NCI-H2081 (cell line): ENCODE results near the gene NBEAL2.
A peak's percentile ranks its signal among the peaks of the same experiment; 100 is the strongest.

Experiments used
- DNase-seq, 2 experiments: peaks; one replicate each; lab custom pipeline; 2025; lab: John Stamatoyannopoulos, UW

The NBEAL2 gene

GRCh38 chr3:47000922-47001730 is 21.7 kb downstream of the NBEAL2 start:
- no peak for DNase-seq

- DNase-seq = no peak
Measured at GRCh38 chr3:47001731-47002170, 22.3 kb downstream of the NBEAL2 start.

GRCh38 chr3:47002171-47003055 is 22.9 kb downstream of the NBEAL2 start:
- DNase-seq = no peak

- no peak for DNase-seq
Measured at GRCh38 chr3:47003056-47003410, 23.6 kb downstream of the NBEAL2 start.

DNA sequence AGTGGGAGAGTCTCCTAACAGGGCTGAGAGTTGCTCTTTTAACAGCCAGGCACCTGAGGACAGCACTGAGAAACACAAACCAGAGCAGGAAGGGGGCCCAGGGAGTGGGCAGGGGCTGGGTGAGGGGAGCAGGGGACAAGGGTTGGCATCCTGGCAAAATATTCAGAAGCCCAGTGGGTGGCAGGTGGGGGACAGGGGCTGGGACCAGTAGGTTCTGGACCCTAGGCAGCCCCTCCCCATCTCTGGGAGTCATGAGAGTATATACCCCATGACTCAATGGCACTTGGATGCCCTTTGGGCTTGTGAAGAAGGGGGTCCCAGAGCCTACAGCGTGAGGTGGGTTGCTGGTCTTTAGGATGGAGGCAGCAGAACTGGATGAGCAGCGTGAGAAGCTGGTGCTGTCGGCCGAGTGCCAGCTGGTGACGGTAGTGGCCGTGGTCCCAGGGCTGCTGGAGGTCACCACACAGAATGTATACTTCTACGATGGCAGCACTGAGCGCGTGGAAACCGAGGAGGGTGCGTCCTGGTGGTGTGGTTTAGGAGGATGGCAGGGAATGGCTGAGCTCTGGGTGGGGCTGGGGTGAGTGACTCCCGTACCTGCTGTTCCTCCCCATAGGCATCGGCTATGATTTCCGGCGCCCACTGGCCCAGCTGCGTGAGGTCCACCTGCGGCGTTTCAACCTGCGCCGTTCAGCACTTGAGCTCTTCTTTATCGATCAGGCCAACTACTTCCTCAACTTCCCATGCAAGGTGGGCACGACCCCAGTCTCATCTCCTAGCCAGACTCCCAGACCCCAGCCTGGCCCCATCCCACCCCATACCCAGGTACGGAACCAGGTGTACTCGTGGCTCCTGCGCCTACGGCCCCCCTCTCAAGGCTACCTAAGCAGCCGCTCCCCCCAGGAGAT is 24.2 kb downstream of the NBEAL2 start:
- no peak for DNase-seq

DNA sequence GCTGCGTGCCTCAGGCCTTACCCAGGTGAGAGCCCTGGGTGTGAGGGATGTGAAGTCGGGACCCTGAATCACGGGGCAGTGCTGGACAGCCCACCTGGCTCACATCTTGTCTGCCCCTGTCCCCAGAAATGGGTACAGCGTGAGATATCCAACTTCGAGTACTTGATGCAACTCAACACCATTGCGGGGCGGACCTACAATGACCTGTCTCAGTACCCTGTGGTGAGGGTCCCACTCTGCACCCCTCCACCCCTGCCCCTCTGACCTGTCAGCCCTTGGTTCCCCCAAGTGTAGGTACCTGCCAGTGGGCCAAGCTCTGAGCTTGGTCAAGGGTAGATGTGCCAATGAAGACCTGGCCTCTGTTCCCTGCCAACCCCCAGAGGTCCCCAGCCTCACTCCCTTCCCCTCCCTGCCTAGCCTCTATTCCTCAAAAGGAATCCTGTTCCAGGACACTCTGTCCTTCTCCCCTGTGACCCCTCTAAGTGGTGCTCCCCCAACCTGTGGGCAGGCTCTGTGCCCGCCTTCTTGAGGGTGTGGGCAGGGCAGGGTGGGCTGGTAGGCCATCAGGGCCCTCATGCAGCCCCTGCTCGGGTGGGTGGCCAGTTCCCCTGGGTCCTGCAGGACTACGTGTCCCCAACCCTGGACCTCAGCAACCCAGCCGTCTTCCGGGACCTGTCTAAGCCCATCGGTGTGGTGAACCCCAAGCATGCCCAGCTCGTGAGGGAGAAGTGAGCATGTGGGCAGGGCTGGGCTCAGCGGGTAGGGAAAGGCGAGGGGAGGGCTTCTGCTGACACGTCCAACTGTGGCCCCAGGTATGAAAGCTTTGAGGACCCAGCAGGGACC is 25.1 kb downstream of the NBEAL2 start:
- DNase-seq = no peak

DNA sequence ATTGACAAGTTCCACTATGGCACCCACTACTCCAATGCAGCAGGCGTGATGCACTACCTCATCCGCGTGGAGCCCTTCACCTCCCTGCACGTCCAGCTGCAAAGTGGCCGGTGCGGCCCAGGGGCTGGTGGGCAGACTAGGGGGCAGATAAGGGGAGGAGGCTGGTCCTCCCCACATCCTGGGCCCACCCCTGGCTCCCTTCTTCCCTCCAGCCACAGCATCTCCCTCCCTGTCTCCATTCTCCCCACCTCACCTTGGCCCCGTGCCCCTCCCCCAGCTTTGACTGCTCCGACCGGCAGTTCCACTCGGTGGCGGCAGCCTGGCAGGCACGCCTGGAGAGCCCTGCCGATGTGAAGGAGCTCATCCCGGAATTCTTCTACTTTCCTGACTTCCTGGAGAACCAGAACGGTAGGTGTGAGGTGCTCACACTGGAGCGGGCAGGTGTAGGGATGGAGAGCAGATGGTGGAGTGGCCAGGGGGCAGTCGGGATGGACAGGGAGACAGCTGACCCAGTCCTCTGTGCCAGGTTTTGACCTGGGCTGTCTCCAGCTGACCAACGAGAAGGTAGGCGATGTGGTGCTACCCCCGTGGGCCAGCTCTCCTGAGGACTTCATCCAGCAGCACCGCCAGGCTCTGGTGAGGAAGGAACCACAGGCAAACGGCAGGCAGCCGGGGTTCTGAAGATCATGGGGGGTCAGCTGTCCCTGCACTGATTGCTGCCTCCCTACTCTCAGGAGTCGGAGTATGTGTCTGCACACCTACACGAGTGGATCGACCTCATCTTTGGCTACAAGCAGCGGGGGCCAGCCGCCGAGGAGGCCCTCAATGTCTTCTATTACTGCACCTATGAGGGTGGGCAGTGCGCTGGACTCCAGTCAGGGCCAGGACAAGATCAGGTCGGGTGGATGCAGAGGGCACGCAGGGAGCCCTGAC is 26.0 kb downstream of the NBEAL2 start:
- no peak for DNase-seq

- no peak for DNase-seq
Measured at GRCh38 chr3:47006145-47006651, 26.7 kb downstream of the NBEAL2 start.

DNA sequence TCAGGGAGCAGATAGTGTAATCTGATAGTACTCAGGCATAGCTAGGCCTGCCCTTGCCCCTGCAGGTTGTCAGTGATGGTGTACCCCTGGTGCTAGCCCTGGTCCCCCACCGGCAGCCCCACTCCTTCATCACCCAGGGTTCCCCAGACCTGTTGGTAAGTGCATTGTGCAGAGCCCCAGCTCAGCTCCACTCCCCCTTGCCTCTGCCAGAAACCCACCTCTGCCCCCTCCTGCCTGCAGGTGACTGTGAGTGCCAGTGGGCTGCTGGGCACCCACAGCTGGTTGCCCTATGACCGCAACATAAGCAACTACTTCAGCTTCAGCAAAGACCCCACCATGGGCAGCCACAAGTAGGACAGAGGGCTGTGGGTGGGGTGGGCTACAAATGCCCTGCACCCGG is 27.5 kb downstream of the NBEAL2 start:
- no peak for DNase-seq

GRCh38 chr3:47007482-47008233 is 28.2 kb downstream of the NBEAL2 start:
- no peak for DNase-seq

GRCh38 chr3:47008234-47008796 is 28.8 kb downstream of the NBEAL2 start:
- DNase-seq = no peak

DNA sequence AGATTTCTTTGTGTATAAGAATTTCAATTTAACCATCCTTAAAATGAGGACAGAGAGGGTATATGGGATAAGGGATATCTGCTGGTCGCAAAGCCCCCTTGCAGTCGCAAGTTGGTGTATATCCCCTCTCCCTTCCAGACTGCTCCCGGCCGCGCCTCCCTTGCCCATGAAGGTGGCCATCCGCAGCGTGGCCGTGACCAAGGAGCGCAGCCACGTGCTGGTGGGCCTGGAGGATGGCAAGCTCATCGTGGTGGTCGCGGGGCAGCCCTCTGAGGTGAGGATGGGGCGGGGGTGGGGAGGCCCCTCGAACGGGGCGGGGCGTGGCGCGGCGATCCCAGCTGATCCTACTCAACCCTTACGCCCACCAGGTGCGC is 29.4 kb downstream of the NBEAL2 start:
- no peak for DNase-seq

DNA sequence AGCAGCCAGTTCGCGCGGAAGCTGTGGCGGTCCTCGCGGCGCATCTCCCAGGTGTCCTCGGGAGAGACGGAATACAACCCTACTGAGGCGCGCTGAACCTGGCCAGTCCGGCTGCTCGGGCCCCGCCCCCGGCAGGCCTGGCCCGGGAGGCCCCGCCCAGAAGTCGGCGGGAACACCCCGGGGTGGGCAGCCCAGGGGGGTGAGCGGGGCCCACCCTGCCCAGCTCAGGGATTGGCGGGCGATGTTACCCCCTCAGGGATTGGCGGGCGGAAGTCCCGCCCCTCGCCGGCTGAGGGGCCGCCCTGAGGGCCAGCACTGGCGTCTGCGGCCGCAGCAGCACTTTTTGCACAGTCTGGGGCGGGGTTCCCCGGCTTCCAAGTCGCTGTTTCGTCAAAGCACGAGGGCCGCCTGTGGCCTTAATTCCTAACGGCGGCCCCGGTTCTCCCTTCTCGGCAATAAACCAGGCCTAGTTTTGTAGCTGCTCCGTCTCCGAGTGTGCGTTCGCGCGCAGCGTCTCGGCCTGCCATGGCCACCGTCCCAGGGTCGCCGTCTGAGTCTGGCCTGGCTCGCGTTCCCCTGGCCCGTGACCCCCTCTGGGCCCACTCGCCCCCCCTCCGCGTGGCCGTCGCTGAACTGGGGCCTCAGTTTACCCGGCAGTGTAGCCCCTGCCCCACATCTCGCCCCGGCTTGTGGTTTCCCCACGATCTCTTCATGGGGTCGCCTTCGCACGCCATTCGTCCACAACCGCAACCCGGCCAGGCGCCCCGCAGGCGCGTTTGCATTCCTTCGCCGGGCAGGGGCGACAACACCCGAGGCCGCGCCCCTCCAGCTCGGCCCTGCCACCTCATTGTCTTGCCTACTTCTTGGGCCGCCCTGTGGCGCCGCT is 30.0 kb downstream of the NBEAL2 start:
- DNase-seq = peak; percentile 37 to 54

- DNase-seq = no peak
Measured at GRCh38 chr3:47010111-47010712, 30.7 kb downstream of the NBEAL2 start.

DNA sequence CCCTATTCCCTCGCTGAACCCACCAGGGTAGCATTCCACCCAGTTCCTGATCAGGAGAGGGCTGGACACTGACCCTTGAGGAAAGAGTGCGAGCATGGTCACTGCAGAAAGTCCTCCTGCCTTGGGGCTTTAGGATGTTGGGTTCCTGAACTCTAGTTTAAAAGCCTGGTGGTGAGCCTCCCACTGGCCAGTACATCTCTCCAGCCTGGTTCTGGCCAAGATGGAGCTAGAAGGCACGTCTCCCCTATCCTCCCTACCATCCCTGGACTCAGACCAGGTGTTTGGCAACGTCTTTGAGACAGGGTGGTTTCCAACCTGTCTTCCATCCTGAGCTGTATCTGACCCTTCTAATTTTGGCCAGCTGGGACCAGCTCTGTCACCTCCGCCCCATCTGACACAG is 31.4 kb downstream of the NBEAL2 start:
- DNase-seq = no peak

DNA sequence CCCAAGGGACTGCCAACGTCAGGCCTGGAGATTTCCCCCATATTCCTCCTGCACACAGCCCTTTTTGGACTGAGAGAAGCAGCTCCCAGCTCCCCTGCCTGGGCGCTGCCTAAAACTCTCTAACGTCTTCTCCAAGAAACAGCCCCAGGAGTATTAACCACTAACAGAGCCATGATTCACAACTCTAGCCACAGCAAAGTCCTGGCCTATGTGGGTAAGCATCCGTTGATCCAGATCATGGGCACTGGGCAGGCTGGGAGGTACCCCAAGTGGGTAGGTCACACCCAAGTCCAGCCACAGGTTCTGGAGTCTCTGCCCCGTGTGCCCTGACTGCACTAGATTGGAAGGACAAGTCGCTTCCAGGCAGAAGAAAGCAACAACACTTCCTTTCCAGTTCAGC is 31.9 kb downstream of the NBEAL2 start:
- no peak for DNase-seq
